Gastroesophageal sphincter (tissue), 4 donors: ENCODE measurements around the gene E2F2. TPM values are rescaled to one million over a fixed set of nuclear protein-coding genes. Genes with fewer than 3 reads are reported as not detected.

ENCODE experiments used
- ATAC-seq: fragments of 150-250 bp; one replicate; pipeline ENCODE4 v1.9.1; 2016; ENCODE audit warnings: mild to moderate bottlenecking, moderate library complexity
- H3K27ac ChIP-seq, 4 donors: fragments of 200-600 bp; sonication (generic) in 3 of 4; 1 replicate in 3 of 4; 2 replicates in 1 of 4; pipeline ENCODE4 v1.5.1; 2016 to 2019
- H3K27me3 ChIP-seq: fragments of 200-600 bp; sonication (generic); one replicate; pipeline ENCODE4 v1.5.1; 2019
- H3K36me3 ChIP-seq, 2 donors: fragments of 200-600 bp; sonication (generic); one replicate each; pipeline ENCODE4 v1.5.1; 2019; ENCODE audit warnings: control low read depth in 1 of 2
- H3K4me1 ChIP-seq, 3 donors: fragments of 200-600 bp; sonication (generic); 1 replicate in 2 of 3; 2 replicates in 1 of 3; pipeline ENCODE4 v1.5.1; 2016 to 2019; ENCODE audit warnings: control low read depth in 2 of 3
- H3K4me3 ChIP-seq, 2 donors: fragments of 200-600 bp; sonication (generic); one replicate each; pipeline ENCODE4 v1.5.1; 2019; ENCODE audit warnings: mild to moderate bottlenecking in 1 of 2, moderate library complexity in 1 of 2
- H3K9me3 ChIP-seq, 3 donors: fragments of 200-600 bp; sonication (generic); one replicate each; pipeline ENCODE4 v1.5.1; 2017 to 2019; ENCODE audit warnings: control low read depth in 2 of 3
- CTCF ChIP-seq, 4 experiments: fragments of 200-600 bp in 2 of 4; fragments of 450-650 bp in 2 of 4; sonication (generic) in 1 of 4; IDR thresholded peaks; one replicate each; pipeline ENCODE4 v1.5.1; 2017 to 2019; ENCODE audit warnings: antibody characterized with exemption in 4 of 4, mild to moderate bottlenecking in 2 of 4, moderate library complexity in 2 of 4
- EP300 ChIP-seq: sonication (generic); formaldehyde crosslinking; IDR thresholded peaks from one replicate; pipeline ENCODE4 v1.6.1; 2017; ENCODE audit warnings: antibody characterized with exemption, mild to moderate bottlenecking
- POLR2A ChIP-seq, 2 donors: fragments of 450-650 bp; IDR thresholded peaks; one replicate each; pipeline ENCODE4 v1.6.1; 2017; ENCODE audit warnings: antibody characterized with exemption in 2 of 2, mild to moderate bottlenecking in 2 of 2, moderate library complexity in 1 of 2
- POLR2AphosphoS5 ChIP-seq: sonication (generic); formaldehyde crosslinking; IDR thresholded peaks from one replicate; pipeline ENCODE4 v1.6.1; 2017; ENCODE audit warnings: antibody characterized with exemption
- WGBS, 2 donors: methylation state at CpG; one replicate each; pipeline ENCODE4 v1.1.5; 2018; ENCODE audit warnings: low coverage in 1 of 2; 5-methylcytosine and 5-hydroxymethylcytosine counted together
- total RNA-seq, 4 donors: library from RNA; depleted of rRNA; stranded (reverse); fragments of >200 nt; gene quantifications; one replicate each; pipeline ENCODE4 v1.1.0, GENCODE V29; 2016

The E2F2 gene
- total RNA-seq, 4 donors from 2014 or later: 0.08 to 0.17 TPM; not detected in 2

- ATAC-seq: no peak
- no peaks in the 10 kb centered on the region for H3K9me3 ChIP-seq
- H3K36me3 ChIP-seq: no peaks in the 10 kb centered on the region
- H3K4me3 ChIP-seq: no peak overlapping the region
- no peak for TF ChIP-seq CTCF (IDR thresholded peaks at IDR 0.05)
- no peak for TF ChIP-seq POLR2A (IDR thresholded peaks at IDR 0.05)
- no peak for TF ChIP-seq EP300
- no peak for TF ChIP-seq POLR2AphosphoS5
- H3K27ac ChIP-seq: peak overlapping the region in 3 of 4 donors; percentile 66 to 76 (median 74)
- 83% methylated on average over 4 of the region's 4 CpGs; no CpG with 5 or more reads in 1 of the 2 donors for WGBS, 2 donors
- peaks cover 0 to 79% (median 26%) of the 10 kb centered on the region in 3 donors for H3K4me1 ChIP-seq
- H3K27me3 ChIP-seq: no peaks in the 10 kb centered on the region
These were observed 59.5 kb downstream of the E2F2 start for GRCh38 chr1:23471473-23472075.

DNA sequence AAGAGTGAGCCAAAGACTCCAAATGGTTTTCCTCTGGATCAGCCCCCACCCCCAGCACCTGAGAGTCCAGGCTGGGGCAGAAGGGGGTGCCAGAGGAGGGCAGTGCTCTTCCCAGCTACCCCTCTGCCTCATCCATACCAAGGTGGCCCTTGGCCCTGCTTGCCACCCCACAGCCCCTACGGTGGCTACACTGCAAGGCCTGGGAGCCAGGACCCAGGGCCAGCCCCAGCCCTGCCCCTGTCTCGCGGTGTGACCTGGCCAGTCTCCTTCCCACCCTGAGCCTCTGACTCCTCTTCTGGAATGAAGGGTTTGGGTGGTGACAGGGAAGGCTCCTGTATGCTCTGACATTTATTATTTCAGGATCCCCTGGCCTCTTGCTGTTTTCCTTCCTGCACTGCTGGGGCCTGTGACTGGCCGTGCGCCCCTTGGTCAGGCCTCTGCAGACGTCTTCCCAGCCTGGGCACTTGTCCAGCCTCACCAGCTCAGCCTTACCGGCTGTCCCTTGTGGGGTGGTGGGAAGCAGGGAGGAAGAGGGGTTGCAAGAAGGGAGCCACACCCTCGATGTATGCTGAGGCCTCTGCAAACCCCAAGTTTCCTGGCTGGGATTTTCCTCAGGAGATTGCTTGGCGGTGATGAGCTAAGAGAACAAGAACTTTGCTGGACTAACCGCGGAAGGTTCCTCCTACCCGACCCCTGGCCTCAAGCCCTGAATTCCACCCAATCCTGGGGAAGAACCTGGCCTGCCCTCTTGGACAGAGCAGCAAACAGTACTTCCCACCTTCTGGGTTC is 60.6 kb downstream of the E2F2 start:
- Histone ChIP-seq H3K36me3 (no peaks in the 10 kb centered on the region), H3K4me1 (peaks cover 0 to 69% (median 26%) of the 10 kb centered on the region in 3 donors), H3K4me3 (no peak overlapping the region), H3K27me3 (no peaks in the 10 kb centered on the region), H3K27ac (peak overlapping the region in 3 of 4 donors; percentile 66 to 76 (median 74)), H3K9me3 (no peaks in the 10 kb centered on the region)
- TF ChIP-seq POLR2AphosphoS5 (no peak), EP300 (no peak), POLR2A (IDR thresholded peaks at IDR 0.05) (no peak), CTCF (IDR thresholded peaks at IDR 0.05) (no peak)
- peak; percentile 66 for ATAC-seq
- WGBS, 2 donors: 39% methylated on average over 4 of the region's 12 CpGs; no CpG with 5 or more reads in 1 of the 2 donors

- Histone ChIP-seq H3K4me1 (peaks cover 0 to 59% (median 22%) of the 10 kb centered on the region in 3 donors), H3K27ac (peak overlapping the region in 3 of 4 donors; percentile 66 to 76 (median 74))
- 45 to 67% methylated on average over 4 of the region's 5 CpGs for WGBS, 2 donors
These were observed 61.6 kb downstream of the E2F2 start for GRCh38 chr1:23469372-23469982.

GRCh38 chr1:23466423-23466989 is 64.5 kb downstream of the E2F2 start:
- no peak for ATAC-seq
- Histone ChIP-seq H3K9me3 (no peaks in the 10 kb centered on the region), H3K4me1 (peaks cover 0 to 33% (median 20%) of the 10 kb centered on the region in 3 donors), H3K36me3 (no peaks in the 10 kb centered on the region), H3K27ac (no peak overlapping the region), H3K27me3 (no peaks in the 10 kb centered on the region), H3K4me3 (no peak overlapping the region)
- no peak for TF ChIP-seq CTCF (IDR thresholded peaks at IDR 0.05)
- TF ChIP-seq POLR2A (IDR thresholded peaks at IDR 0.05): no peak
- no peak for TF ChIP-seq EP300
- no peak for TF ChIP-seq POLR2AphosphoS5
- 96 to 100% methylated on average over 3 of the region's 3 CpGs for WGBS, 2 donors

More at GRCh38 chr1:23469372-23469982, 61.6 kb downstream of the E2F2 start:
- Histone ChIP-seq H3K36me3 (no peaks in the 10 kb centered on the region), H3K9me3 (no peaks in the 10 kb centered on the region), H3K4me3 (no peak overlapping the region), H3K27me3 (no peaks in the 10 kb centered on the region)
- ATAC-seq: no peak
- TF ChIP-seq POLR2AphosphoS5: no peak
- TF ChIP-seq CTCF (IDR thresholded peaks at IDR 0.05): no peak
- no peak for TF ChIP-seq EP300
- no peak for TF ChIP-seq POLR2A (IDR thresholded peaks at IDR 0.05)
